Stimulated activated CD8-positive, alpha-beta memory T cell treated with anti-CD3 and anti-CD28 coated beads, Interleukin-7, amount 100 ng/mL, for 24 hours (primary cell): ENCODE data around the gene ATL3.
"Not testable (repeated sequence)": the region's sequence is repeated elsewhere in the genome, so short reads cannot be mapped to it uniquely, and the experiment has no call there.

Experiments used
- DNase-seq: peaks from one replicate; pipeline ENCODE4 v3.0.0-alpha.2; 2020; ENCODE audit warnings: low read depth

Gene ATL3

GRCh38 chr11:63681321-63682065, 10.3 kb upstream of the ATL3 start, which contains the start of gene RTN3:
Gene RTN3 (plus strand): TSS chr11:63681500. CDS start chr11:63681637, 137 bp downstream.
- peak; percentile 93 for DNase-seq

DNA sequence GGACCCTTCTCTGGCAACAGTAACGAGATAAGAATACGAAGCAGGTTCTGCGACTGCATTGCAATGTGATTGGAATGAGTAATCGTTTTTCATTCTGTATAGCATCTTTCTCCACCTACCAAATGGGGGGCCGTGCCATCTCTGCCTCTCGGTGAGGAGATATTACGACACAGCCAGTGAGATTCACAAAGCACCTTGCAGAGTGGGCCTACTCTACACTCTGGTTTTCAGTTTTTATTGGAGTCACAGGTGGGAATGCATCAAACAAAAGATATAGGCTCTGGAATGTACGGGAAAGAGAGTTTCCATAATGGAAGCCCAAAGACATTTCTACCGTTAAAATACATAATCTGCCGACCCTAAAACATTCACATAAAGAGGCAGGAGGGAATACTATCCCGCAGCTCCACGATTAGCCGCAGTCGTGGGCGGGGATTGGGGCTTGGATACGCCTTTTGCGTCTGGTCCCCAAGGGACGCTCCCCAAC, 9.7 kb upstream of the ATL3 start:
- DNase-seq, result no peak

GRCh38 chr11:63673579-63673978, 2.4 kb upstream of the ATL3 start:
- DNase-seq, result no peak

DNA sequence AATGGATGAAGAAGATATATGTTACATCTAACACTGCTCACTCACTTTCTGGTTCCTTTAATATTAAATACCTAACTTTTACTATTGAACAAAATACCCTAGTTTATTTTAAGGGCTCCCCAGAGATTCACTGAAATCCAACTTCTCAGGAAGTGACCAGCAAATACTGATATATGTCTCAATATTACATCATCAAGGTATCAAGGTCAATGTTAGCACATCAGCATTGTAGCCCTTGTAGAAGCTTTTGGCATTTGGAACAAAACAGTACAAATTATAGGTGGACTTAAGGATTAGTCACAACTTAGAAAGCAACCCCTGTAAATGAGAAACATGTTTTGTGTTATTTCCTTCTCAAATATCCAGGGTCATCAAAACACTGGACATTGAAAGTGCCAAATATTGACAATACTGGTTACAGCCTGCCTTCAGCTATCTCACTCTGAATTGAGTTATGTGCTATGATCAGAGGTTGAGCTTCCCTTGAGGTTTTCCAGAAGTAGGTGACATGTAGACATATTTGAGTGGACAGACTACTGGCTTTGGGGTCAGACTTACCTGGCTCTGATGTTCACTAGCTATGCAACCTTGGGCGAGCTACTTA, 1.9 kb upstream of the ATL3 start:
- no peak for DNase-seq

DNA sequence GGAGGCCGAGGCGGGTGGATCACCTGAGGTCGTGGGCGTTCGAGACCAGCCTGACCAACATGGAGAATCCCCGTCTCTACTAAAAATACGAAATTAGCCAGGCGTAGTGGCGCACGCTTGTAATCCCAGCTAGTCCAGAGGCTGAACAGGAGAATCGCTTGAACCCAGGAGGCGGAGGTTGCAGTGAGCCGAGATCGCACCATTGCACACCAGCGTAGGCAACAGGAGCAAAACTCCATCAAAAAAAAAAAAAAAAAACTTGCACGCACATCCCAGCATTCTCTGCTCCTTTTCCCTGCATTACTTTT, 934 bp upstream of the ATL3 start:
- no peak for DNase-seq

- no peak for DNase-seq
Measured at GRCh38 chr11:63670433-63671321, 499 bp downstream of the ATL3 start.

DNA sequence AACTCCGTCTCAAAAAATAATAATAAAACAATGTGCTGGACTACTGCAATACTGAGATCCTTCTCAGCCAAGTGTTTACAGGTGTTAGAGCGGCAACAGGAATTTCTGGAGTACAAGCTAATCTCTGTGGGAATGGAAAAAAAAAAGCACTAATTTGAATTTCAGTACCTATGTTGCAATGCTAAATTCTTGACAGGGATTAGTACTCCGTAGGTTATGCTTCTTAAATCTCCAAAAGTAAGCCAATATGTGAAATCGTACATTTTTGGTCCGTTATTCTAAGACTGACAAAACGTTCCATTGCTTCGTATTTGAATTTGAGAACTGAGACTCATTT, 1.1 kb downstream of the ATL3 start:
- DNase-seq, result no peak

- no peak for DNase-seq
Measured at GRCh38 chr11:63667995-63668795, 3.0 kb downstream of the ATL3 start.

GRCh38 chr11:63666874-63667273, 4.3 kb downstream of the ATL3 start:
- DNase-seq, result no peak

GRCh38 chr11:63663809-63664208, 7.4 kb downstream of the ATL3 start:
- no peak for DNase-seq

- DNase-seq, result no peak
Measured at GRCh38 chr11:63660972-63661371, 10.2 kb downstream of the ATL3 start.

- no peak for DNase-seq
Measured at GRCh38 chr11:63652671-63653070, 18.5 kb downstream of the ATL3 start.

DNA sequence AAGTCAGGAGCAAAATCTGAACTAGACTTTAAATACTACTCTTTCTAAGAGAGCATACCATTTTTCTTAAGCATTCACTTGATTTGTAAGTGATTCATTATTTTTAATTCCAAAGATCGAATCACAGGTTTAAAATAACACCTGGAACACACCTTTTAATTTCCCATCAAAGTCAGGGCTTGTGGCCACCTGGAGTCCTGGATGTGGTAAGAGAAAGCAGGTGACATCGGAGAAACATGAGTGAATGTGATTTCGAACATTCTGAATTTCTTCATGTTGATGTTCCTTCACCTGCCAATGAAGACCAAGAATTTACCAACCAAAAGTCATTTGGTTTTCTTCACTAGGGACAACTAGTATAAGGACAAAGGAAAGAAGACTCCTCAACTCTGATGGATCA, 28.0 kb downstream of the ATL3 start:
- no peak for DNase-seq

GRCh38 chr11:63641727-63642126, 29.4 kb downstream of the ATL3 start:
- no peak for DNase-seq

DNA sequence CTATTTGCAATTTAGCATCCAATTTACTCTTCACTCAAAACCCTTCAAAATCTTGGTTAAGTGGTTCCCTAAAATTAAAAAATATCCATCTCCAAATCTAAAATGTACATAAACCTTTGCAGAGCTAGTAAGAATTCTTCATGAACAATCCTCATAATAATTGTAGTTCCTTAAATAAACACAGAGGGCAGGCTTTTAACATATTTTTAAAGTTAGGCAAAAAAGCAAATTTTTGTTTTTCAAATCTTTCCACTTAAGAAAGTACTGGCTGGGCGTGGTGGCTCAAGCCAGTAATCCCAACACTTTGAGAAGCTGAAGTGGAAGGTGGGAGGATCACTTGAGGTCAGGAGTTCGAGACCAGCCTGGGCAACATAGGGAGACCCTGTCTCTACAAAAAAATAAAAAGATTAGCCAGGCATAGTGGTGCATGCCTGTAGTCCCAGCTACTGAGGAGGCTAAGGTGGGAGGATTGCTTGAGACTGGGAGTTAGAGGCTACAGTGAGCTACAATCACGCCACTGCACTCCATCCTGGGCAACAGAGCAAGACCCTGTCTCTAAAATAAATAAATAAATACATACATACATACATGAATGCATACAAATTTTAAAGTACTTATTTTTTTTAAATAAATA, 31.9 kb downstream of the ATL3 start:
- no peak for DNase-seq

GRCh38 chr11:63638436-63638835, 32.7 kb downstream of the ATL3 start:
- DNase-seq, result not testable (repeated sequence)

GRCh38 chr11:63635762-63636465, 35.3 kb downstream of the ATL3 start:
- DNase-seq, result peak; percentile 33

DNA sequence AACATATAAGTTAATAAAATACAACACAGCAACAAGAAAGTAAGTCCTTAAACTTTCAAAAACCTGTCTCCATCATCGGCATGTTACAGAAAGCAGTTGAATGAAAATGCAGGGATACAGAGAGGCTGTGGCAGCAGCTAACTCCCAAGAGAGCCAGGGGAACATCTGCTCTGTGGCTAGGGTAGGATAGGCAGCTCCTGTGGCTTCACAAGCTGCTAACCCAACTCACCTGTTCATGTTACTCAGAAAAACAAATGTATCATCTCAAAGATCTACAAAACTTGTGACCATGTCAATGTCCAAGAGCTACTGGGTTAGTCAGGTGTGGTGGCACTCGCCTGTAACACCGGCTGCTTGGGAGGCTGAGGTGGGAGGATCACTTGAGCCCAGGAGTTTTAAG, 41.8 kb downstream of the ATL3 start:
- DNase-seq, result no peak

DNA sequence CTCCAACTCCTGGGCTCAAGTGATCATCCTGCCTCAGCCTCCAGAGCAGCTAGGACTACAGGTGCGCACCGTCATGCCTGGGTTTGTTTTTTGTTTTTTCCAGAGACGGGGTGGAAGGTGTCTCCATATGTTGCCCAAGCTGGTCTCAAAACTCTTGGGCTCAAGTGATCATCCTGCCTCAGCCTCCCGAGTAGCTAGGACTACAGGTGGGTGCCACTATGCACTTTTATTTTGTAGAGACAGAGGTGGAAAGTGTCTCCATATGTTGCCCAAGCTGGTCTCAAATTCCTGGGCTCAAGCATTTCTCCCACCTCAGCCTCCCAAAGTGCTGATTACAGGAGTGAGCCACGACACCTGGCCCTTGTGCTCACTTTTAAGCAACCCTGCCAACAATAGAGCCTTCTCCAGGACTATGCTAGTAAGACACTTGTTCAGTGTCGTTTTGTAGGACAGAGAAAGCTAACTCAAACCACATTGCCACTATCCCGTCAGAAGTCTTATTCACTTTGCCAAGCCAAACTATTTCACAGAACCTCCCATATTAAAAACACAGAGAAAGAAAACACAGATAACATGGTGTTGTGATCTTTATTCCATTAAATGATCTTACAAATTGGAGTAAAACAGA, 47.5 kb downstream of the ATL3 start:
- no peak for DNase-seq

DNA sequence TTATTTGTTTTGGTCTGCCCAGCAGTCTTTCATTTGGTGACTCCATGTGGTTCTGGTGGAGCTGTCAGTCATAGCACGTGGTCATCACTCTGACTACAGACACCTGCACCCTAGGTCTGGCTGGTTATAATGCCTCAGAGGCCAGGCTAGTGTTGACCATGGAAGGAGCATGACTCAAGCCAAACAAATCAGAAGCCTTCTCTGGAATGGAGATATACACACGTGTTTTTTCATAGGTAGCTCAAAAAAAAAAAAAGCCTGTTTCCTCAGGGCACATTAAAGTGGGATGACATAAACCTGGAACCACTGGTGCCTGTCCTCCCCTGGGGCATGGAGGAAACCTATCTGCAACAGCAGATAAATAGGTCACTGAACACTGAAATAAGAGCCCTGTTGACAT, 48.9 kb downstream of the ATL3 start:
- DNase-seq, result no peak

DNA sequence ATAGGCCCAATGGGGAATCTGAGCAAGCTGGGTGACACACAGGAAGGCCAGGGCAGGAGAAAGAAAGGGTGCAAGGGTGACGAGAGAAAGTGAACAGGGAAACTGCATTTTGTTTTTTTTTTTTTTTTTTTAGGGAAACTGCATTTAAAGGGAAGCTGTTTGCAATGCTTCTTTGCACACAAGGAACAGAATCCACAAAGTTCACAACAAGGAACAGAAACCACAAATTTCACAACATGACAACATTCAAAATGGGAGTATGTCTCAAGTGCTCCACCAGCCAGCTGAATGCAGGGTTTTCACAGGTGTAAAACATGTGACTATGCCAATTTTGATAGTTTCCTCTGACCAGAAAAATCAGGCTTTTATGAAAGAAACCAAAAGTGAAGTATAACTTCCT, 50.1 kb downstream of the ATL3 start:
- DNase-seq, result no peak
